Neutrophil (primary cell): ENCODE data around the gene INPP5K.
"Not testable (repeated sequence)": the region's sequence is repeated elsewhere in the genome, so short reads cannot be mapped to it uniquely, and the experiment has no call there.

Experiments
- H3K27ac ChIP-seq: fragments of 200-600 bp; sonication (generic); 2 replicates; pipeline ENCODE4 v1.5.1; 2016; ENCODE audit warnings: mild to moderate bottlenecking, moderate library complexity
- H3K27me3 ChIP-seq: fragments of 200-600 bp; sonication (generic); 2 replicates; pipeline ENCODE4 v1.6.0; 2016; ENCODE audit warnings: mild to moderate bottlenecking
- H3K36me3 ChIP-seq: fragments of 200-600 bp; sonication (generic); 2 replicates; pipeline ENCODE4 v1.5.1; 2017
- H3K4me1 ChIP-seq, 2 experiments: fragments of 200-600 bp in 1 of 2; sonication (generic) in 1 of 2; 1 replicate in 1 of 2; 2 replicates in 1 of 2; pipeline versions ENCODE4 v1.5.1 to v1.6.1; 2013 to 2016; ENCODE audit warnings: low read depth in 1 of 2, low read length in 1 of 2, mild to moderate bottlenecking in 1 of 2, moderate library complexity in 1 of 2; ENCODE audit not compliant: control insufficient read depth in 1 of 2, insufficient read depth in 1 of 2
- H3K4me3 ChIP-seq, 2 experiments: fragments of 200-600 bp in 1 of 2; sonication (generic) in 1 of 2; 1 replicate in 1 of 2; 2 replicates in 1 of 2; pipeline ENCODE4 v1.5.1; 2013 to 2016; ENCODE audit warnings: low read depth in 1 of 2, low read length in 1 of 2, mild to moderate bottlenecking in 1 of 2, moderate library complexity in 1 of 2
- H3K9me3 ChIP-seq: fragments of 200-600 bp; sonication (generic); 2 replicates; pipeline ENCODE4 v1.5.1; 2016
- TF ChIP-seq, protein P1 (sequence below): fragments of 200-600 bp; sonication (generic); IDR thresholded peaks from 2 replicates; pipeline ENCODE4 v1.5.1; 2016; ENCODE audit warnings: antibody characterized with exemption

Gene INPP5K

DNA sequence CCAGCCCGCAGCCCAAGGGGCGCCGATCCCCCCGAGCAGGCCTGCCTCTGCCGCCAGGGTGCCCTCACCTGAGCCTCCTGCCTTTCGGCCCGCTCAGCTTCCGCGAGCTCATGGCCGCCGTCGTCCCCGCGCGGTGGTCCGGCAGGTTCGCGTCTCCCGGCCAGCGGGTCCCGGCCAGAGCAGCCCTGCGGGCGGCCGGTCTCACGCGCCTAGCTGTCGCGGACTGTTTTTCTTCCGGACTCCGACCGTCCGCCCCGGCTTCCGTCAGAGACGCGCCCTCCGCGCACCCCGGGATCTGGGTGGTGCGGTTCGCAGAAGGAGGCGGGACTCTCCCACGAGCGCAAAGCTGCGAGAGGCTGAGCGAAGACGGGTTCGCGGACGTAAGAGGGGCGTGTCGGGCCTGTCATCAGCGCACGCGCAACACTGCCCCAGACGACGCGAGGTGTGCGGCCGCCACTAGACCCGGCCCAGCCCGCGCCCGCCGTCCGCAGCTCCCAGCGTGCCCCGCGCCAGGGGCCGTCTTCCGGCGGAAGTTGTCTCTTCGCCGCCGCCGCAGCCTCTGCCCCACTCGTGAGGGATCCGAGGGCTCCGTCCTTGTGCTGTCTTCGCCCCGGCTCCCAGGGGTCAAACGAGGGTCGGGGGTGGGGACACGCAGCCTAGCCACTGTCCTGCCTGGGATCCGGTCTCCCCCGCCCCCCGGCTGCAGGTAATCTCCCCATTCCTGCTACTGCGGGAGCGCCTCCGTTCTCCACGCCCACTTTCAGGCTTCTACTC is at the start of gene INPP5K:
Gene INPP5K, minus strand, starts transcription at position 225 of the 774 bp plus-strand sequence. Its CDS starts 113 bp downstream, at position 112.
- TF ChIP-seq, protein P1, sequence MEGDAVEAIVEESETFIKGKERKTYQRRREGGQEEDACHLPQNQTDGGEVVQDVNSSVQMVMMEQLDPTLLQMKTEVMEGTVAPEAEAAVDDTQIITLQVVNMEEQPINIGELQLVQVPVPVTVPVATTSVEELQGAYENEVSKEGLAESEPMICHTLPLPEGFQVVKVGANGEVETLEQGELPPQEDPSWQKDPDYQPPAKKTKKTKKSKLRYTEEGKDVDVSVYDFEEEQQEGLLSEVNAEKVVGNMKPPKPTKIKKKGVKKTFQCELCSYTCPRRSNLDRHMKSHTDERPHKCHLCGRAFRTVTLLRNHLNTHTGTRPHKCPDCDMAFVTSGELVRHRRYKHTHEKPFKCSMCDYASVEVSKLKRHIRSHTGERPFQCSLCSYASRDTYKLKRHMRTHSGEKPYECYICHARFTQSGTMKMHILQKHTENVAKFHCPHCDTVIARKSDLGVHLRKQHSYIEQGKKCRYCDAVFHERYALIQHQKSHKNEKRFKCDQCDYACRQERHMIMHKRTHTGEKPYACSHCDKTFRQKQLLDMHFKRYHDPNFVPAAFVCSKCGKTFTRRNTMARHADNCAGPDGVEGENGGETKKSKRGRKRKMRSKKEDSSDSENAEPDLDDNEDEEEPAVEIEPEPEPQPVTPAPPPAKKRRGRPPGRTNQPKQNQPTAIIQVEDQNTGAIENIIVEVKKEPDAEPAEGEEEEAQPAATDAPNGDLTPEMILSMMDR, result peak; percentile 53
- peak within 1 kb of the TSS; percentile 98 for H3K27ac ChIP-seq
- H3K4me1 ChIP-seq, result peaks cover 22 to 26% of the 10 kb centered on the region in 2 experiments
- H3K4me3 ChIP-seq, result peak within 1 kb of the TSS; percentile 89 to 99
- peaks cover 58% of the 10 kb centered on the region for H3K36me3 ChIP-seq
- no peaks in the 10 kb centered on the region for H3K9me3 ChIP-seq
- H3K27me3 ChIP-seq, result no peaks in the 10 kb centered on the region

DNA sequence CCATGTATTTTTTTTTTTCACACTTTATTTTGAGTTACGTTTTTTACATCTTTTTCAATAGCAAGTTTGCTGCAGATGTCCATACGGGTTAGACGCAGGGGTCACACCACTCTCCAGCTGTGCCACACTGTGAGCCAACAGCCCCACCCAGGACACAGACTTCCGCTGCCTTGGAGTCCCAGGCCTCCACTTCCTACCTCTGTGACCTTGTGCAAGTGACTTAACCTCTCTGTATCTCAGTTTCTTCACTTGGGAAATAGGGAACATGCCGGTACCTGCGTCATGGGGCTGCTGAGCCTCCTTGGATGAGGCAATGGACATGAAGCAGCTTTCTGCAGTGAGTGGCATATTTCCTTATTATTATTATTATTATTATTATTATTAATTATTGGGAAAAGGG is 49.5 kb upstream of the INPP5K start:
- H3K27ac ChIP-seq, result peak overlapping the region; percentile 83
- TF ChIP-seq, protein P1, result no peak

DNA sequence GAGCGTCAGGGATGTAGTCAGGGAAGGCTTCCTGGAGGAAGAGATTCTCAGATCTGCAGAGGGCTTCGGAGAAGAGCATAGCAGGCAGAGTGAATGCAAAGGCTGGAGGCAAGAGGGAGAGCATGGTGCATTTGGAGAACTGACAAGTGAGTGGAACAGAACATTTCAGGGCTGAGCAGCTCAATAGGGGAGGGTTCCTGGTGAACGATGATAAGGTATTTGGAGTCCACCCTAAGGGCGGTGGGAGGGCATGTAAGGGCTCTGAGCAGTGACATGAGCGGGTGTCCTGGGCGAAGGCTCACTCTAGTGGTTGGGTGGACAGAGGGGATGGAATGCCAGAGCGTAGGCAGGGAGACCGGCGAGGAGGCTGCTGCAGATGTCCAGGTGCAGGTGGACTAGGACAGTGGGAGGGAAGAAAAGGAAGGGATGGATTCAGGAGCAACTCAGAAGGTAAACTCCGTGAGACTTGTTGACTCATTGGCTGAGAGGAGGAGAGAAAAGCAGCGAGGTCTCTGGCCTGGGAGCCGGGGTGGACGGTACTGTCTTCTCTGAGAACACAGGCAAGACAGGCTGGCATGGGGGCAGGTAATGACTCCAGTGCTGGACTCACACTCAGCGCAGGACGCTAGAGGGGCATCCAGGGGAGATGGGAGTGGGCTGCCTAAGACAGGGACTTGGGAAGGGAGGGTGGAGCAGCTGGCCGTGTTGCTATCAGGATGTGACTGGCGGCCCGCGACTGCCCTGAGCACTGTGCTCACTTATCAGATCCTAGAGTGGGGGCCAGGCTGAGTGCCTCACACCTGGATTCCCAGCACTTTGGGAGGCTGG is 47.6 kb upstream of the INPP5K start:
- H3K27me3 ChIP-seq, result peaks cover 17% of the 10 kb centered on the region
- H3K36me3 ChIP-seq, result no peaks in the 10 kb centered on the region
- H3K4me1 ChIP-seq, result peaks cover 42% of the 10 kb centered on the region in 2 experiments
- H3K4me3 ChIP-seq, result no peak overlapping the region
- TF ChIP-seq, protein P1, result no peak
- H3K27ac ChIP-seq, result peak overlapping the region; percentile 15
- H3K9me3 ChIP-seq, result no peaks in the 10 kb centered on the region

More for the DNA sequence above, 49.5 kb upstream of the INPP5K start:
- no peaks in the 10 kb centered on the region for H3K36me3 ChIP-seq
- H3K9me3 ChIP-seq, result no peaks in the 10 kb centered on the region
- H3K4me1 ChIP-seq, result peaks cover 34% of the 10 kb centered on the region in 2 experiments
- peaks cover 13% of the 10 kb centered on the region for H3K27me3 ChIP-seq
- peak overlapping the region in 1 of 2 experiments; percentile 10 for H3K4me3 ChIP-seq

DNA sequence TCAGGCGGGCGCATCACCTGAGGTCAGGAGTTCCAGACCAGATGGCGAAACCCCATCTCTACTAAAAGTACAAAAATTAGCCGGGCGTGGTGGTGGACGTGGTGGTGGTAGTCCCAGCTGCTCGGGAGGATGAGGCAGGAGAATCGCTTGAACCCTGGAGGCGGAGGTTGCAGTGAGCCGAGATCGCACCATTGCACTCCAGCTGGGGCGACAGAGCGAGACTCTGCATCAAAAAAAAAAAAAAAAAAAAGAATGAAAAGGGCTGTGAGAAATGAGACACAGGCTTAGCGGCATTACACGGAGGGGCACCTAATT is 47.0 kb upstream of the INPP5K start:
- Histone ChIP-seq H3K4me1 (peaks cover 42% of the 10 kb centered on the region in 2 experiments), H3K27me3 (peaks cover 17% of the 10 kb centered on the region), H3K4me3 (peak overlapping the region; percentile 78 to 81)
- not testable (repeated sequence) for H3K27ac ChIP-seq, H3K9me3 ChIP-seq, H3K36me3 ChIP-seq

DNA sequence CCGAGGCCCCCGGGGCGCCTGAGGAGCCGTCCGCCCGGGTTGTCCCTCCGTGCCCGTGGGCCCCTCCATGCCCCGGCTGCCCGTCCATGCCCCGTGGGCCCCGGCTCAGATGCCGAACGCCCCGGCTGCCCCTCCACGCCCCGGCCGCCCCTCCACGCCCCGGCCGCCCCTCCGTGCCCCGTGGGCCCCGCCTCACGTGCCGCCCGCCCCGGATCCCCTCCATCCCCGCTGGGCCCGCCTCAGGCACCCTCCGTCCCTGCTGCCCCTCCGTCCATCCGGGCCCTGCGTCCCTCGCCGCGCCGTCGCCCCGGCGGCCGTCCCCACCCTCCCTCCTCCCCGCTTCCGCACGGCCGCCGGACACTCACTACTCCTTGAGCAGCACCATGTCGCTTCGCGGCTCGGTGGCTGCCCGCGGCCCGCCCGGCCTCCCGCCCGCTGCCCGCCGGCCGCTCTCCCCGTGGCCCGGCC is 45.8 kb upstream of the INPP5K start:
- Histone ChIP-seq H3K4me1 (peaks cover 44 to 46% of the 10 kb centered on the region in 2 experiments), H3K4me3 (peak overlapping the region; percentile 79 to 81), H3K27ac (peak overlapping the region; percentile 99), H3K9me3 (no peaks in the 10 kb centered on the region), H3K36me3 (no peaks in the 10 kb centered on the region), H3K27me3 (peaks cover 17% of the 10 kb centered on the region)
- TF ChIP-seq, protein P1, result no peak
